ENCODE measurements around the gene MIB1. TPM values are rescaled to one million over a fixed set of nuclear protein-coding genes. Genes with fewer than 3 reads are reported as not detected.

Gene MIB1
- total RNA-seq, 2 experiments from 2014 or later: 22.8 to 26.2 TPM

DNA sequence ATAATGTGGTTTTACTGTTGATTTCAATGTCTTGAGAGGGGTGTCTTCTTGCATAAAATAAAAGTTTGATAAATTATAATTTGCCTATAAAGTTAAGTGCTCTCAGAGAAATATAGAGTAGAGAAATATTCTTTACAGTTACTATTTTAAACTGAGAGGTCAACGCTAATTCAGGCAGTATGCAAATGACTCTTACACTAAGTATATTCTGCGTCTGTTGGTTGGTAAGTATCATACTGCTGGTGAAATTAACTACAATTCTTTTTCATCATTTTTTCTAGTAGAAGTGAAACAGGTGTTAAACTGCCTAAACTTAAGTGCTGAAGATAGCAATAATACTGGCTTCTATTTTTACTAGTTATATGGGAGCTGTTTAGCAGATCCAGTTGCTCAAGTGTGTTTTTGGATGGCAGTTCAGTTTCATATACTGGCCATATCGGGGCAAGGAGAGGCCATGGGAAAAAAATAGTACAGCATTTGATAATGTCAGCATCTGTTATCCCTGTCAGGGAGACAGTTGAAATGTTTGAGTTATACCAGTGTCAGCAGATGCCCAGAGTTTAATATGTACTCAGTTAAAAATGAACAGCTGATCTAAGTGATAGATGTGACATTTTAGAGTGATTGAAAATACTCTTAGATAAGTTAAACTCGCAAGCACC is 86.2 kb downstream of the MIB1 start:
- H3K27ac Mint-ChIP-seq: no peak overlapping the region
- H3K36me3 Mint-ChIP-seq (ENCODE audit: low read depth): peaks cover 1% of the 10 kb centered on the region
- CTCF ChIA-PET: no interaction called here
- intact Hi-C loops (cut with micrococcal nuclease): loop anchor here (10.0 kb wide), 1 partner anchor 128 kb away; no protein-coding TSS in a partner anchor
- no peaks in the 10 kb centered on the region for H3K9me3 Mint-ChIP-seq
- no peak for DNase-seq
- no peaks in the 10 kb centered on the region for H3K4me1 Mint-ChIP-seq (ENCODE audit: low read depth)
- no peaks in the 10 kb centered on the region for H3K27me3 Mint-ChIP-seq (ENCODE audit: low read depth)
- H3K4me3 Mint-ChIP-seq: no peak overlapping the region

- H3K9me3 Mint-ChIP-seq: no peaks in the 10 kb centered on the region
- no peak overlapping the region for H3K27ac Mint-ChIP-seq
- CTCF ChIA-PET: interaction anchor here (0.8 to 1.0 kb wide), 2 partner anchors 11 to 20 kb away, joined by 4 to 7 read pairs; no protein-coding TSS in a partner anchor
- H3K4me3 Mint-ChIP-seq: no peak overlapping the region
- DNase-seq: no peak
- H3K27me3 Mint-ChIP-seq (ENCODE audit: low read depth): no peaks in the 10 kb centered on the region
- no peaks in the 10 kb centered on the region for H3K36me3 Mint-ChIP-seq (ENCODE audit: low read depth)
- intact Hi-C loops (cut with micrococcal nuclease): no loop called here
- H3K4me1 Mint-ChIP-seq (ENCODE audit: low read depth): no peaks in the 10 kb centered on the region
Measured at GRCh38 chr18:21830532-21830931, 89.9 kb downstream of the MIB1 start.

GRCh38 chr18:21831413-21831831 is 90.8 kb downstream of the MIB1 start:
- H3K9me3 Mint-ChIP-seq: no peaks in the 10 kb centered on the region
- no peak for DNase-seq
- H3K27me3 Mint-ChIP-seq (ENCODE audit: low read depth): no peaks in the 10 kb centered on the region
- no peak overlapping the region for H3K27ac Mint-ChIP-seq
- H3K4me1 Mint-ChIP-seq (ENCODE audit: low read depth): no peaks in the 10 kb centered on the region
- CTCF ChIA-PET: interaction anchor here (0.6 to 0.8 kb wide), 3 partner anchors 12 to 446 kb away, joined by 4 to 7 read pairs (median 4); partner anchors contain the start of gene SNRPD1
- no peaks in the 10 kb centered on the region for H3K36me3 Mint-ChIP-seq (ENCODE audit: low read depth)
- intact Hi-C loops (cut with micrococcal nuclease): no loop called here
- no peak overlapping the region for H3K4me3 Mint-ChIP-seq

- H3K36me3 Mint-ChIP-seq (ENCODE audit: low read depth): peaks cover 1% of the 10 kb centered on the region
- no peaks in the 10 kb centered on the region for H3K27me3 Mint-ChIP-seq (ENCODE audit: low read depth)
- no peaks in the 10 kb centered on the region for H3K4me1 Mint-ChIP-seq (ENCODE audit: low read depth)
- DNase-seq: no peak
- intact Hi-C loops (cut with micrococcal nuclease): no loop called here
- H3K27ac Mint-ChIP-seq: no peak overlapping the region
- CTCF ChIA-PET: no interaction called here
- no peak overlapping the region for H3K4me3 Mint-ChIP-seq
- H3K9me3 Mint-ChIP-seq: no peaks in the 10 kb centered on the region
Measured at GRCh38 chr18:21833604-21834298, 93.2 kb downstream of the MIB1 start.

GRCh38 chr18:21834299-21834660 is 93.7 kb downstream of the MIB1 start:
- no peak for DNase-seq
- no peak overlapping the region for H3K27ac Mint-ChIP-seq
- peaks cover 1% of the 10 kb centered on the region for H3K36me3 Mint-ChIP-seq (ENCODE audit: low read depth)
- CTCF ChIA-PET: no interaction called here
- intact Hi-C loops (cut with micrococcal nuclease): no loop called here
- no peaks in the 10 kb centered on the region for H3K27me3 Mint-ChIP-seq (ENCODE audit: low read depth)
- H3K4me1 Mint-ChIP-seq (ENCODE audit: low read depth): no peaks in the 10 kb centered on the region
- no peaks in the 10 kb centered on the region for H3K9me3 Mint-ChIP-seq
- no peak overlapping the region for H3K4me3 Mint-ChIP-seq

- H3K27ac Mint-ChIP-seq: no peak overlapping the region
- no peak overlapping the region for H3K4me3 Mint-ChIP-seq
- H3K36me3 Mint-ChIP-seq (ENCODE audit: low read depth): peaks cover 20% of the 10 kb centered on the region
- no peaks in the 10 kb centered on the region for H3K9me3 Mint-ChIP-seq
- H3K4me1 Mint-ChIP-seq (ENCODE audit: low read depth): no peaks in the 10 kb centered on the region
- DNase-seq: no peak
- intact Hi-C loops (cut with micrococcal nuclease): no loop called here
- CTCF ChIA-PET: interaction anchor here (1.0 kb wide), 1 partner anchor 9 kb away, joined by 5 read pairs; no protein-coding TSS in a partner anchor
- H3K27me3 Mint-ChIP-seq (ENCODE audit: low read depth): no peaks in the 10 kb centered on the region
Measured at GRCh38 chr18:21841570-21841969, 101.0 kb downstream of the MIB1 start.

- Mint-ChIP-seq H3K4me1 (ENCODE audit: low read depth) (no peaks in the 10 kb centered on the region), H3K27ac (no peak overlapping the region), H3K36me3 (ENCODE audit: low read depth) (peaks cover 23% of the 10 kb centered on the region), H3K27me3 (ENCODE audit: low read depth) (no peaks in the 10 kb centered on the region), H3K4me3 (no peak overlapping the region), H3K9me3 (no peaks in the 10 kb centered on the region)
- CTCF ChIA-PET: no interaction called here
- DNase-seq: no peak
- intact Hi-C loops (cut with micrococcal nuclease): no loop called here
Measured at GRCh38 chr18:21843341-21843740, 102.7 kb downstream of the MIB1 start.

DNA sequence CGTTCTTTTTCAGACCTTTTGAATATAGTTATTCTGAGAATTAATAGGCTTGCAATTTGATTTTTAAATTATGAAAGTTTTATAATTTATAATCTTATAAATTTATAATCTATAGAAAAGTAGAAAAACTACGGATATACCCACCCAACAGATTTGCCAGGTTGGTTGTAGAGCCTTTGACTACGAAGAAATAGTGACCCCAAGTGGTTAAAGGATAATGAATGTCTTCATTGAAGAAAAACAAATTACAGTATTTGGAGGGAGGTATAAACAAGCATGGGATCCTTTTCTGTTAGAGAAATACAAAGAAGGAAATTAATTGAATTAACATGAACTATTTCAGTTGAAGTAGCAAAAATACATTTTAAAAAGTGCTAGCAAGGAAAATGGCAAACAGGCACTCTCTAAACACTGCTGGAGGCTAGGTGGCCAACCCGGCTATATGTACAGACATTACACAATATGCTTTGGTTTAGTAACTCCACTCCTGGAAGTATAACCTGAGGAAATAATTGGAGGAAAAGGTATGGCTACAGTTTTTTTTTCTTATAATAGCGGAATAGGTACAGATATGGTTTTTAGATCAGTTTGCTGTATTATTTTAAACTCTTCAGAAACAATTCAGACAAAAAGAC is 110.9 kb downstream of the MIB1 start:
- H3K4me1 Mint-ChIP-seq (ENCODE audit: low read depth): peaks cover 6% of the 10 kb centered on the region
- no peak for DNase-seq
- CTCF ChIA-PET: interaction anchor here (1.1 kb wide), 1 partner anchor 21 kb away, joined by 4 read pairs; no protein-coding TSS in a partner anchor
- H3K27me3 Mint-ChIP-seq (ENCODE audit: low read depth): no peaks in the 10 kb centered on the region
- no peak overlapping the region for H3K27ac Mint-ChIP-seq
- H3K9me3 Mint-ChIP-seq: no peaks in the 10 kb centered on the region
- peaks cover 8% of the 10 kb centered on the region for H3K36me3 Mint-ChIP-seq (ENCODE audit: low read depth)
- H3K4me3 Mint-ChIP-seq: no peak overlapping the region
- intact Hi-C loops (cut with micrococcal nuclease): loop anchor here (1.0 to 5.0 kb wide), 2 partner anchors 362 to 654 kb away; no protein-coding TSS in a partner anchor

GRCh38 chr18:21853016-21853415 is 112.4 kb downstream of the MIB1 start:
- Mint-ChIP-seq H3K27ac (no peak overlapping the region), H3K4me3 (no peak overlapping the region), H3K4me1 (ENCODE audit: low read depth) (peaks cover 6% of the 10 kb centered on the region), H3K36me3 (ENCODE audit: low read depth) (peaks cover 3% of the 10 kb centered on the region), H3K27me3 (ENCODE audit: low read depth) (no peaks in the 10 kb centered on the region), H3K9me3 (no peaks in the 10 kb centered on the region)
- CTCF ChIA-PET: interaction anchor here (1.2 to 1.5 kb wide), 4 partner anchors 12 to 364 kb away, joined by 3 to 5 read pairs (median 4); no protein-coding TSS in a partner anchor
- intact Hi-C loops (cut with micrococcal nuclease): loop anchor here (5.0 kb wide), 1 partner anchor 656 kb away; no protein-coding TSS in a partner anchor
- no peak for DNase-seq

DNA sequence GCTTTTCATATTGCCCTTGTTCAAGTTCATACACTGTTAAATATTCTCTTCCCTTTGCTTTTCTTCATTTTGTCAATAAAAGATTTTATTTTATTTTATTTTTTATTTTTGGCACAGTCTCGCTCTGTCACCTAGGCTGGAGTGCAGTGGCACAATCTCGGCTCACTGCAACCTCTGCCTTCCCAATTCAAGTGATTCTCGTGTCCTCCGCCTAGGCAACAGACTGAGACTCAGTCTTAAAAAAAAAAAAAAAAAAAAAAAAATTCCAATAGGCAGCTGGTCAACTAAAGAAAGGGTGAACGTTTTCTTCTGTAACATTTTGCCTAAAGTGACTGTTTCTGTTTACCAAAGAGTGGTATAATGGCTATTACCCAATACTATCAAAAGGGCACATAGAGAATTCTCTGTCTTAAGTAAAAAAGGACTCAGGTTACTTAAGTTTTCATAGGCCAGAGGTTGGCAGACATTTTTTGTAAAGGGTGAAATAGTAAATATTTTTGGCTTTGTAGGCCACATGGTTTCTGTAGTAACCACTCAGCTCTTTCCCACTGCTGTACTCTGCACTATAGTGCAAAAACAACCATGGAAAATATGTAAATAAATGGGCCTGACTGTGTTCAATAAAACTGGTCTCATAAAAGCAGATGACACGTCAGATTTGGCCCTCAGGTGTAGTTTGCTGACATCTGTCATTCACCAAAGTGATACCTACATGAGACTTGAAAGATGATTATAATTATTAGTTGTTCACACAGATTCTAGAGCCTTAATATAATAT is 113.4 kb downstream of the MIB1 start:
- Mint-ChIP-seq H3K4me3 (no peak overlapping the region), H3K27ac (no peak overlapping the region), H3K36me3 (ENCODE audit: low read depth) (peaks cover 3% of the 10 kb centered on the region), H3K9me3 (no peaks in the 10 kb centered on the region), H3K27me3 (ENCODE audit: low read depth) (no peaks in the 10 kb centered on the region), H3K4me1 (ENCODE audit: low read depth) (peaks cover 6% of the 10 kb centered on the region)
- no peak for DNase-seq
- CTCF ChIA-PET: interaction anchor here (1.4 kb wide), 2 partner anchors 13 to 33 kb away, joined by 3 to 4 read pairs; no protein-coding TSS in a partner anchor
- intact Hi-C loops (cut with micrococcal nuclease): loop anchor here (5.0 kb wide), 1 partner anchor 657 kb away; no protein-coding TSS in a partner anchor

GRCh38 chr18:21855432-21855831 is 114.8 kb downstream of the MIB1 start:
- H3K27me3 Mint-ChIP-seq (ENCODE audit: low read depth): no peaks in the 10 kb centered on the region
- CTCF ChIA-PET: no interaction called here
- intact Hi-C loops (cut with micrococcal nuclease): no loop called here
- peaks cover 6% of the 10 kb centered on the region for H3K4me1 Mint-ChIP-seq (ENCODE audit: low read depth)
- H3K4me3 Mint-ChIP-seq: no peak overlapping the region
- H3K9me3 Mint-ChIP-seq: no peaks in the 10 kb centered on the region
- H3K27ac Mint-ChIP-seq: no peak overlapping the region
- DNase-seq: no peak
- H3K36me3 Mint-ChIP-seq (ENCODE audit: low read depth): peaks cover 9% of the 10 kb centered on the region

GRCh38 chr18:21857871-21858270 is 117.3 kb downstream of the MIB1 start:
- DNase-seq: no peak
- H3K4me3 Mint-ChIP-seq: no peak overlapping the region
- H3K27me3 Mint-ChIP-seq (ENCODE audit: low read depth): no peaks in the 10 kb centered on the region
- H3K9me3 Mint-ChIP-seq: no peaks in the 10 kb centered on the region
- H3K27ac Mint-ChIP-seq: no peak overlapping the region
- peaks cover 15% of the 10 kb centered on the region for H3K36me3 Mint-ChIP-seq (ENCODE audit: low read depth)
- CTCF ChIA-PET: no interaction called here
- intact Hi-C loops (cut with micrococcal nuclease): no loop called here
- H3K4me1 Mint-ChIP-seq (ENCODE audit: low read depth): peaks cover under 1% of the 10 kb centered on the region
